ENCODE data around the gene CD59. TPM values are rescaled to one million over a fixed set of nuclear protein-coding genes. Genes with fewer than 3 reads are reported as not detected.

The CD59 gene
- total RNA-seq, 1 donor from 2014 or later, result 1,194 TPM

Other genes starting within 250 kb of the CD59 start
- 2.0 TPM in 1 of 2 replicates, not detected in the other for gene C11orf91, start 35.6 kb downstream of the CD59 start, total RNA-seq
- 24.4 and 37.2 TPM in 2 replicates for gene FBXO3, start 38.1 kb upstream of the CD59 start, total RNA-seq
- gene LMO2, start 155.7 kb upstream of the CD59 start, total RNA-seq, result 47.8 and 67.6 TPM in 2 replicates

Measured in glomerular endothelial cell (primary cell).